HepG2 (cell line): ENCODE measurements around the gene DLX1. TPM values are rescaled to one million over a fixed set of nuclear protein-coding genes. Genes with fewer than 3 reads are reported as not detected.

Experiments
- ARID2 ChIP-seq: sonication (generic); formaldehyde crosslinking; IDR thresholded peaks from 2 replicates; pipeline ENCODE4 v1.8.1; 2022; ENCODE audit warnings: mild to moderate bottlenecking, missing genetic modification reagents, borderline replicate concordance
- CENPX ChIP-seq: sonication (generic); formaldehyde crosslinking; IDR thresholded peaks from 2 replicates; pipeline ENCODE4 v1.9.0; 2021; ENCODE audit warnings: mild to moderate bottlenecking, missing genetic modification reagents, moderate library complexity
- EED ChIP-seq: sonication (generic); formaldehyde crosslinking; IDR thresholded peaks from 2 replicates; pipeline ENCODE4 v1.5.0; 2020; ENCODE audit warnings: mild to moderate bottlenecking, missing genetic modification reagents
- FOSL2 ChIP-seq: sonication (generic); formaldehyde crosslinking; IDR thresholded peaks from 2 replicates; pipeline ENCODE4 v1.4.0; 2020; ENCODE audit warnings: missing genetic modification reagents
- HOXA5 ChIP-seq: sonication (generic); formaldehyde crosslinking; IDR thresholded peaks from 2 replicates; pipeline ENCODE4 v1.4.0; 2020; ENCODE audit warnings: missing genetic modification reagents
- ZNF230 ChIP-seq: sonication (generic); formaldehyde crosslinking; IDR thresholded peaks from 2 replicates; pipeline ENCODE4 v1.4.0; 2020; ENCODE audit warnings: mild to moderate bottlenecking, missing genetic modification reagents
- ZNF615 ChIP-seq: sonication (generic); formaldehyde crosslinking; IDR thresholded peaks from 2 replicates; pipeline ENCODE4 v1.5.0; 2020; ENCODE audit warnings: mild to moderate bottlenecking, missing genetic modification reagents, borderline replicate concordance
- ZNF709 ChIP-seq: sonication (generic); formaldehyde crosslinking; IDR thresholded peaks from 2 replicates; pipeline ENCODE4 v1.5.0; 2020; ENCODE audit warnings: mild to moderate bottlenecking, missing genetic modification reagents
- ZNF841 ChIP-seq: sonication (generic); formaldehyde crosslinking; IDR thresholded peaks from 2 replicates; pipeline ENCODE4 v1.8.1; 2023; ENCODE audit warnings: missing genetic modification reagents, borderline replicate concordance
- ZSCAN20 ChIP-seq: sonication (generic); formaldehyde crosslinking; IDR thresholded peaks from 2 replicates; pipeline ENCODE4 v1.4.0; 2020; ENCODE audit warnings: missing genetic modification reagents, mild to moderate bottlenecking, borderline replicate concordance
- polyA plus RNA-seq, 8 experiments: library from polyadenylated mRNA; depleted of rRNA in 3 of 8; stranded (reverse) in 7 of 8; unstranded in 1 of 8; fragments of >200 nt; fragmentation: Illumina TruSeq in 4 of 8; extraction: Trizol in 4 of 8; gene quantifications; 2 replicates each; pipeline versions ENCODE4 v1.2.1 to v1.2.3, GENCODE V29; 2011 to 2016; ENCODE audit warnings: low read depth in 4 of 8, missing spikeins in 1 of 8, mixed read lengths in 1 of 8; ENCODE audit not compliant: insufficient read depth in 1 of 8
- total RNA-seq, 5 experiments: library from RNA; depleted of rRNA; stranded (reverse); fragments of >200 nt; fragmentation: Illumina TruSeq; extraction: Trizol; gene quantifications; 2 replicates each; pipeline ENCODE4 v1.2.3, GENCODE V29; 2016; ENCODE audit warnings: low read depth in 1 of 5
- TF ChIP-seq, protein P1 (sequence below): sonication (generic); formaldehyde crosslinking; IDR thresholded peaks from 2 replicates; pipeline ENCODE4 v1.4.0; 2020; ENCODE audit warnings: missing genetic modification reagents
- TF ChIP-seq, protein P2 (sequence below): sonication (generic); formaldehyde crosslinking; IDR thresholded peaks from 2 replicates; pipeline ENCODE4 v1.5.1; 2020; ENCODE audit warnings: missing genetic modification reagents, mild to moderate bottlenecking, borderline replicate concordance
- TF ChIP-seq, protein P3 (sequence below): sonication (generic); formaldehyde crosslinking; IDR thresholded peaks from 2 replicates; pipeline ENCODE4 v1.4.0; 2020; ENCODE audit warnings: missing genetic modification reagents
- TF ChIP-seq, protein P4 (sequence below): IDR thresholded peaks from 2 replicates; pipeline ENCODE4 v1.6.1; 2016; ENCODE audit warnings: missing compliant biosample characterization, missing genetic modification reagents, borderline replicate concordance
- TF ChIP-seq, protein P5 (sequence below): sonication (generic); formaldehyde crosslinking; IDR thresholded peaks from 2 replicates; pipeline ENCODE4 v1.4.0; 2020; ENCODE audit warnings: mild to moderate bottlenecking, missing genetic modification reagents

The DLX1 gene
- total and polyA plus RNA-seq, 2 of the 13 experiments (the other 11 are each of a cell fraction or from before 2014, with no cell fraction given), result 0.18 to 0.86 TPM

DNA sequence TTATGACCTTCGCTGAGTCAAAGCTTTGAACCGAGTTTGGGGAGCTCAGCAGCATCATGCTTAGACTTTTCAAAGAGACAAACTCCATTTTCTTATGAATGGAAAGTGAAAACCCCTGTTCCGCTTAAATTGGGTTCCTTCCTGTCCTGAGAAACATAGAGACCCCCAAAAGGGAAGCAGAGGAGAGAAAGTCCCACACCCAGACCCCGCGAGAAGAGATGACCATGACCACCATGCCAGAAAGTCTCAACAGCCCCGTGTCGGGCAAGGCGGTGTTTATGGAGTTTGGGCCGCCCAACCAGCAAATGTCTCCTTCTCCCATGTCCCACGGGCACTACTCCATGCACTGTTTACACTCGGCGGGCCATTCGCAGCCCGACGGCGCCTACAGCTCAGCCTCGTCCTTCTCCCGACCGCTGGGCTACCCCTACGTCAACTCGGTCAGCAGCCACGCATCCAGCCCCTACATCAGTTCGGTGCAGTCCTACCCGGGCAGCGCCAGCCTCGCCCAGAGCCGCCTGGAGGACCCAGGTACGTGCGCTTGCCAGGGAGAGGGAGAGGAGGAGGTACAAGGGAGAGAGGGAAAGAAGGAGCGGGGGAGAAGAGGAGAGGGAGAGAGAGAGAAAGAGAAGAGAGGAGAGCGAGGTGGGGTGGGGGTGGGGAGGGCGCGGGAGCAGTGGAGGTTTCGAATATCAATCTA is at the start of gene DLX1 (continued):
- TF ChIP-seq, protein P1, sequence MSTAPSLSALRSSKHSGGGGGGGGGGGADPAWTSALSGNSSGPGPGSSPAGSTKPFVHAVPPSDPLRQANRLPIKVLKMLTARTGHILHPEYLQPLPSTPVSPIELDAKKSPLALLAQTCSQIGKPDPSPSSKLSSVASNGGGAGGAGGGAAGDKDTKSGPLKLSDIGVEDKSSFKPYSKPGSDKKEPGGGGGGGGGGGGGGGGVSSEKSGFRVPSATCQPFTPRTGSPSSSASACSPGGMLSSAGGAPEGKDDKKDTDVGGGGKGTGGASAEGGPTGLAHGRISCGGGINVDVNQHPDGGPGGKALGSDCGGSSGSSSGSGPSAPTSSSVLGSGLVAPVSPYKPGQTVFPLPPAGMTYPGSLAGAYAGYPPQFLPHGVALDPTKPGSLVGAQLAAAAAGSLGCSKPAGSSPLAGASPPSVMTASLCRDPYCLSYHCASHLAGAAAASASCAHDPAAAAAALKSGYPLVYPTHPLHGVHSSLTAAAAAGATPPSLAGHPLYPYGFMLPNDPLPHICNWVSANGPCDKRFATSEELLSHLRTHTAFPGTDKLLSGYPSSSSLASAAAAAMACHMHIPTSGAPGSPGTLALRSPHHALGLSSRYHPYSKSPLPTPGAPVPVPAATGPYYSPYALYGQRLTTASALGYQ, result no peak
- TF ChIP-seq ZNF841 (CRISPR knock-in tag) (no peak), ZNF230 (CRISPR knock-in tag) (no peak), FOSL2 (CRISPR knock-in tag) (no peak), ZSCAN20 (CRISPR knock-in tag) (peak; percentile 23; the same call in 1 of the 2 replicates), EED (CRISPR knock-in tag) (no peak), ZNF615 (no peak), CENPX (CRISPR knock-in tag) (no peak), ARID2 (CRISPR knock-in tag) (no peak), ZNF709 (CRISPR knock-in tag) (no peak), HOXA5 (CRISPR knock-in tag) (no peak; the same call in 1 of the 2 replicates)
- TF ChIP-seq, protein P2, sequence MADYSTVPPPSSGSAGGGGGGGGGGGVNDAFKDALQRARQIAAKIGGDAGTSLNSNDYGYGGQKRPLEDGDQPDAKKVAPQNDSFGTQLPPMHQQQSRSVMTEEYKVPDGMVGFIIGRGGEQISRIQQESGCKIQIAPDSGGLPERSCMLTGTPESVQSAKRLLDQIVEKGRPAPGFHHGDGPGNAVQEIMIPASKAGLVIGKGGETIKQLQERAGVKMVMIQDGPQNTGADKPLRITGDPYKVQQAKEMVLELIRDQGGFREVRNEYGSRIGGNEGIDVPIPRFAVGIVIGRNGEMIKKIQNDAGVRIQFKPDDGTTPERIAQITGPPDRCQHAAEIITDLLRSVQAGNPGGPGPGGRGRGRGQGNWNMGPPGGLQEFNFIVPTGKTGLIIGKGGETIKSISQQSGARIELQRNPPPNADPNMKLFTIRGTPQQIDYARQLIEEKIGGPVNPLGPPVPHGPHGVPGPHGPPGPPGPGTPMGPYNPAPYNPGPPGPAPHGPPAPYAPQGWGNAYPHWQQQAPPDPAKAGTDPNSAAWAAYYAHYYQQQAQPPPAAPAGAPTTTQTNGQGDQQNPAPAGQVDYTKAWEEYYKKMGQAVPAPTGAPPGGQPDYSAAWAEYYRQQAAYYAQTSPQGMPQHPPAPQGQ (CRISPR knock-in tag), result 0 out of 2 replicates have a peak, but pooled peaks have one; percentile 62
- TF ChIP-seq, protein P3, sequence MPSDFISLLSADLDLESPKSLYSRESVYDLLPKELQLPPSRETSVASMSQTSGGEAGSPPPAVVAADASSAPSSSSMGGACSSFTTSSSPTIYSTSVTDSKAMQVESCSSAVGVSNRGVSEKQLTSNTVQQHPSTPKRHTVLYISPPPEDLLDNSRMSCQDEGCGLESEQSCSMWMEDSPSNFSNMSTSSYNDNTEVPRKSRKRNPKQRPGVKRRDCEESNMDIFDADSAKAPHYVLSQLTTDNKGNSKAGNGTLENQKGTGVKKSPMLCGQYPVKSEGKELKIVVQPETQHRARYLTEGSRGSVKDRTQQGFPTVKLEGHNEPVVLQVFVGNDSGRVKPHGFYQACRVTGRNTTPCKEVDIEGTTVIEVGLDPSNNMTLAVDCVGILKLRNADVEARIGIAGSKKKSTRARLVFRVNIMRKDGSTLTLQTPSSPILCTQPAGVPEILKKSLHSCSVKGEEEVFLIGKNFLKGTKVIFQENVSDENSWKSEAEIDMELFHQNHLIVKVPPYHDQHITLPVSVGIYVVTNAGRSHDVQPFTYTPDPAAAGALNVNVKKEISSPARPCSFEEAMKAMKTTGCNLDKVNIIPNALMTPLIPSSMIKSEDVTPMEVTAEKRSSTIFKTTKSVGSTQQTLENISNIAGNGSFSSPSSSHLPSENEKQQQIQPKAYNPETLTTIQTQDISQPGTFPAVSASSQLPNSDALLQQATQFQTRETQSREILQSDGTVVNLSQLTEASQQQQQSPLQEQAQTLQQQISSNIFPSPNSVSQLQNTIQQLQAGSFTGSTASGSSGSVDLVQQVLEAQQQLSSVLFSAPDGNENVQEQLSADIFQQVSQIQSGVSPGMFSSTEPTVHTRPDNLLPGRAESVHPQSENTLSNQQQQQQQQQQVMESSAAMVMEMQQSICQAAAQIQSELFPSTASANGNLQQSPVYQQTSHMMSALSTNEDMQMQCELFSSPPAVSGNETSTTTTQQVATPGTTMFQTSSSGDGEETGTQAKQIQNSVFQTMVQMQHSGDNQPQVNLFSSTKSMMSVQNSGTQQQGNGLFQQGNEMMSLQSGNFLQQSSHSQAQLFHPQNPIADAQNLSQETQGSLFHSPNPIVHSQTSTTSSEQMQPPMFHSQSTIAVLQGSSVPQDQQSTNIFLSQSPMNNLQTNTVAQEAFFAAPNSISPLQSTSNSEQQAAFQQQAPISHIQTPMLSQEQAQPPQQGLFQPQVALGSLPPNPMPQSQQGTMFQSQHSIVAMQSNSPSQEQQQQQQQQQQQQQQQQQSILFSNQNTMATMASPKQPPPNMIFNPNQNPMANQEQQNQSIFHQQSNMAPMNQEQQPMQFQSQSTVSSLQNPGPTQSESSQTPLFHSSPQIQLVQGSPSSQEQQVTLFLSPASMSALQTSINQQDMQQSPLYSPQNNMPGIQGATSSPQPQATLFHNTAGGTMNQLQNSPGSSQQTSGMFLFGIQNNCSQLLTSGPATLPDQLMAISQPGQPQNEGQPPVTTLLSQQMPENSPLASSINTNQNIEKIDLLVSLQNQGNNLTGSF (CRISPR knock-in tag), result no peak
- TF ChIP-seq, protein P4, sequence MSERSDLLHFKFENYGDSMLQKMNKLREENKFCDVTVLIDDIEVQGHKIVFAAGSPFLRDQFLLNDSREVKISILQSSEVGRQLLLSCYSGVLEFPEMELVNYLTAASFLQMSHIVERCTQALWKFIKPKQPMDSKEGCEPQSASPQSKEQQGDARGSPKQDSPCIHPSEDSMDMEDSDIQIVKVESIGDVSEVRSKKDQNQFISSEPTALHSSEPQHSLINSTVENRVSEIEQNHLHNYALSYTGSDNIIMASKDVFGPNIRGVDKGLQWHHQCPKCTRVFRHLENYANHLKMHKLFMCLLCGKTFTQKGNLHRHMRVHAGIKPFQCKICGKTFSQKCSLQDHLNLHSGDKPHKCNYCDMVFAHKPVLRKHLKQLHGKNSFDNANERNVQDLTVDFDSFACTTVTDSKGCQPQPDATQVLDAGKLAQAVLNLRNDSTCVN (CRISPR knock-in tag), result no peak; the same call in 1 of the 2 replicates
- TF ChIP-seq, protein P5, sequence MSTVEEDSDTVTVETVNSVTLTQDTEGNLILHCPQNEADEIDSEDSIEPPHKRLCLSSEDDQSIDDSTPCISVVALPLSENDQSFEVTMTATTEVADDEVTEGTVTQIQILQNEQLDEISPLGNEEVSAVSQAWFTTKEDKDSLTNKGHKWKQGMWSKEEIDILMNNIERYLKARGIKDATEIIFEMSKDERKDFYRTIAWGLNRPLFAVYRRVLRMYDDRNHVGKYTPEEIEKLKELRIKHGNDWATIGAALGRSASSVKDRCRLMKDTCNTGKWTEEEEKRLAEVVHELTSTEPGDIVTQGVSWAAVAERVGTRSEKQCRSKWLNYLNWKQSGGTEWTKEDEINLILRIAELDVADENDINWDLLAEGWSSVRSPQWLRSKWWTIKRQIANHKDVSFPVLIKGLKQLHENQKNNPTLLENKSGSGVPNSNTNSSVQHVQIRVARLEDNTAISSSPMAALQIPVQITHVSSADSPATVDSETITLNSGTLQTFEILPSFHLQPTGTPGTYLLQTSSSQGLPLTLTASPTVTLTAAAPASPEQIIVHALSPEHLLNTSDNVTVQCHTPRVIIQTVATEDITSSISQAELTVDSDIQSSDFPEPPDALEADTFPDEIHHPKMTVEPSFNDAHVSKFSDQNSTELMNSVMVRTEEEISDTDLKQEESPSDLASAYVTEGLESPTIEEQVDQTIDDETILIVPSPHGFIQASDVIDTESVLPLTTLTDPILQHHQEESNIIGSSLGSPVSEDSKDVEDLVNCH (CRISPR knock-in tag), result no peak
